Vagina (tissue), 2 donors: ENCODE measurements around the gene ZNF446. TPM values are rescaled to one million over a fixed set of nuclear protein-coding genes. Genes with fewer than 3 reads are reported as not detected.
A peak's percentile ranks its signal among the peaks of the same experiment; 100 is the strongest.

Experiments used
- DNase-seq, 2 donors: peaks; one replicate each; pipeline ENCODE4 v3.0.0-alpha.2; 2017; ENCODE audit errors: extremely low spot score in 2 of 2
- H3K27ac ChIP-seq: fragments of 200-600 bp; sonication (generic); one replicate; pipeline ENCODE4 v1.5.1; 2019
- H3K27me3 ChIP-seq: fragments of 200-600 bp; sonication (generic); one replicate; pipeline ENCODE4 v1.5.1; 2019
- H3K36me3 ChIP-seq, 2 donors: fragments of 200-600 bp; sonication (generic); one replicate each; pipeline ENCODE4 v1.5.1; 2017 to 2019
- H3K4me1 ChIP-seq: fragments of 200-600 bp; sonication (generic); one replicate; pipeline ENCODE4 v1.5.1; 2019
- H3K4me3 ChIP-seq, 2 donors: fragments of 200-600 bp; sonication (generic); 1 replicate in 1 of 2; 2 replicates in 1 of 2; pipeline ENCODE4 v1.5.1; 2016 to 2019
- H3K9me3 ChIP-seq: fragments of 200-600 bp; sonication (generic); one replicate; pipeline ENCODE4 v1.5.1; 2019
- CTCF ChIP-seq, 3 experiments: fragments of 450-650 bp in 2 of 3; fragments of 200-600 bp in 1 of 3; sonication (generic) in 1 of 3; IDR thresholded peaks; one replicate each; pipeline ENCODE4 v1.5.1; 2017 to 2019; ENCODE audit warnings: antibody characterized with exemption in 3 of 3, mild to moderate bottlenecking in 2 of 3, moderate library complexity in 2 of 3
- POLR2A ChIP-seq, 2 donors: fragments of 450-650 bp; IDR thresholded peaks; one replicate each; pipeline ENCODE4 v1.6.1; 2017; ENCODE audit warnings: antibody characterized with exemption in 2 of 2, mild to moderate bottlenecking in 2 of 2, moderate library complexity in 2 of 2
- POLR2AphosphoS5 ChIP-seq, 2 donors: sonication (generic); formaldehyde crosslinking; IDR thresholded peaks; one replicate each; pipeline ENCODE4 v1.9.0; 2017; ENCODE audit warnings: antibody characterized with exemption in 2 of 2, mild to moderate bottlenecking in 2 of 2, low read depth in 1 of 2; ENCODE audit not compliant: insufficient read depth in 1 of 2
- intact Hi-C: fragments of 100-400 bp; cut with DNase I; formaldehyde crosslinking; loops from one replicate; pipeline ENCODE4 v1.15.1; 2023
- total RNA-seq: library from RNA; depleted of rRNA; stranded (reverse); fragments of >200 nt; gene quantifications from one replicate; pipeline ENCODE4 v1.2.3, GENCODE V29; 2016

Gene ZNF446
- total RNA-seq, 1 donor from 2014 or later, result 10.6 TPM

GRCh38 chr19:58476498-58477015, 405 bp downstream of the ZNF446 start:
- Histone ChIP-seq H3K4me1 (peaks cover 20% of the 10 kb centered on the region), H3K4me3 (peak overlapping the region; percentile 63 to 76), H3K9me3 (no peaks in the 10 kb centered on the region), H3K36me3 (peaks cover 0 to 8% of the 10 kb centered on the region in 2 donors), H3K27me3 (no peaks in the 10 kb centered on the region), H3K27ac (peak overlapping the region; percentile 75)
- intact Hi-C loops, result no loop called here
- DNase-seq, result peak in 1 of 2 donors; percentile 91
- TF ChIP-seq POLR2A (IDR thresholded peaks at IDR 0.05), result no peak
- TF ChIP-seq POLR2AphosphoS5 (IDR thresholded peaks at IDR 0.05; ENCODE audit: insufficient read depth in 1 of 2, low read depth in 1 of 2), result no peak
- no peak for TF ChIP-seq CTCF (IDR thresholded peaks at IDR 0.05)

GRCh38 chr19:58477130-58477529, 978 bp downstream of the ZNF446 start:
- peak in 1 of 2 donors; percentile 87 for DNase-seq
- no peaks in the 10 kb centered on the region for H3K9me3 ChIP-seq
- intact Hi-C loops, result no loop called here
- H3K27me3 ChIP-seq, result no peaks in the 10 kb centered on the region
- TF ChIP-seq CTCF (IDR thresholded peaks at IDR 0.05) (no peak), POLR2AphosphoS5 (IDR thresholded peaks at IDR 0.05; ENCODE audit: insufficient read depth in 1 of 2, low read depth in 1 of 2) (no peak), POLR2A (IDR thresholded peaks at IDR 0.05) (no peak)
- no peak overlapping the region for H3K4me3 ChIP-seq
- H3K4me1 ChIP-seq, result peaks cover 20% of the 10 kb centered on the region
- H3K27ac ChIP-seq, result peak overlapping the region; percentile 75
- H3K36me3 ChIP-seq, result peaks cover 0 to 2% of the 10 kb centered on the region in 2 donors

GRCh38 chr19:58477871-58478270, 1.7 kb downstream of the ZNF446 start:
- H3K36me3 ChIP-seq, result no peaks in the 10 kb centered on the region
- no peak overlapping the region for H3K4me3 ChIP-seq
- no peaks in the 10 kb centered on the region for H3K9me3 ChIP-seq
- DNase-seq, result peak; percentile 86 to 87
- H3K27ac ChIP-seq, result no peak overlapping the region
- H3K4me1 ChIP-seq, result peaks cover 20% of the 10 kb centered on the region
- intact Hi-C loops, result no loop called here
- no peak for TF ChIP-seq POLR2AphosphoS5 (IDR thresholded peaks at IDR 0.05; ENCODE audit: insufficient read depth in 1 of 2, low read depth in 1 of 2)
- TF ChIP-seq POLR2A (IDR thresholded peaks at IDR 0.05), result no peak
- no peak for TF ChIP-seq CTCF (IDR thresholded peaks at IDR 0.05)
- H3K27me3 ChIP-seq, result no peaks in the 10 kb centered on the region

GRCh38 chr19:58479303-58479702, 3.2 kb downstream of the ZNF446 start:
- H3K4me3 ChIP-seq, result no peak overlapping the region
- H3K27ac ChIP-seq, result no peak overlapping the region
- intact Hi-C loops, result no loop called here
- H3K9me3 ChIP-seq, result no peaks in the 10 kb centered on the region
- DNase-seq, result no peak
- TF ChIP-seq POLR2A (IDR thresholded peaks at IDR 0.05) (no peak), CTCF (IDR thresholded peaks at IDR 0.05) (no peak), POLR2AphosphoS5 (IDR thresholded peaks at IDR 0.05; ENCODE audit: insufficient read depth in 1 of 2, low read depth in 1 of 2) (no peak)
- no peaks in the 10 kb centered on the region for H3K36me3 ChIP-seq
- no peaks in the 10 kb centered on the region for H3K27me3 ChIP-seq
- H3K4me1 ChIP-seq, result peaks cover 20% of the 10 kb centered on the region

- H3K4me1 ChIP-seq, result peaks cover 17% of the 10 kb centered on the region
- H3K27ac ChIP-seq, result no peak overlapping the region
- DNase-seq, result no peak
- TF ChIP-seq CTCF (IDR thresholded peaks at IDR 0.05), result no peak
- no peak for TF ChIP-seq POLR2AphosphoS5 (IDR thresholded peaks at IDR 0.05; ENCODE audit: insufficient read depth in 1 of 2, low read depth in 1 of 2)
- TF ChIP-seq POLR2A (IDR thresholded peaks at IDR 0.05), result no peak
- intact Hi-C loops, result no loop called here
- H3K27me3 ChIP-seq, result no peaks in the 10 kb centered on the region
- no peaks in the 10 kb centered on the region for H3K9me3 ChIP-seq
- no peak overlapping the region for H3K4me3 ChIP-seq
- no peaks in the 10 kb centered on the region for H3K36me3 ChIP-seq
Observed at GRCh38 chr19:58479736-58480480, 3.8 kb downstream of the ZNF446 start.
